Neural cell (in vitro differentiated cells): Measurements from ENCODE around the gene EPS8. TPM values are rescaled to one million over a fixed set of nuclear protein-coding genes. Genes with fewer than 3 reads are reported as not detected.

Experiments used
- H2AFZ ChIP-seq: fragments of 200-600, 300-800 bp; sonication (generic), shearing (Covaris generic); 2 replicates; pipeline ENCODE4 v1.6.0; 2014; ENCODE audit warnings: low read depth, mild to moderate bottlenecking, antibody characterized with exemption, low read length, moderate library complexity
- H3F3A ChIP-seq: fragments of 200-600 bp; shearing (Covaris generic); 2 replicates; pipeline ENCODE4 v1.6.1; 2016; ENCODE audit warnings: mild to moderate bottlenecking, moderate library complexity, mixed read lengths, antibody characterized with exemption, low read length; ENCODE audit not compliant: insufficient read depth, poor library complexity, severe bottlenecking
- H3K27ac ChIP-seq: fragments of 200-600, 300-800 bp; sonication (generic), shearing (Covaris generic); 2 replicates; pipeline ENCODE4 v1.5.1; 2014; ENCODE audit warnings: mild to moderate bottlenecking, low read length, moderate library complexity
- H3K27me3 ChIP-seq: fragments of 300-800, 200-600 bp; sonication (generic), shearing (Covaris generic); 2 replicates; pipeline ENCODE4 v1.6.0; 2014; ENCODE audit warnings: mild to moderate bottlenecking, low read depth, low read length, moderate library complexity; ENCODE audit not compliant: insufficient read depth
- H3K36me3 ChIP-seq: fragments of 300-800, 200-600 bp; sonication (generic), shearing (Covaris generic); 2 replicates; pipeline ENCODE4 v1.5.1; 2014; ENCODE audit warnings: mild to moderate bottlenecking, antibody characterized with exemption, low read length, moderate library complexity; ENCODE audit not compliant: insufficient read depth
- H3K4me2 ChIP-seq: fragments of 300-800, 200-600 bp; sonication (generic), shearing (Covaris generic); 2 replicates; pipeline ENCODE4 v1.6.0; 2014; ENCODE audit warnings: mild to moderate bottlenecking, low read length
- H3K4me3 ChIP-seq: fragments of 300-800, 200-600 bp; sonication (generic), shearing (Covaris generic); 2 replicates; pipeline ENCODE4 v1.5.1; 2014; ENCODE audit warnings: mild to moderate bottlenecking, low read length, moderate library complexity
- H3K79me2 ChIP-seq: fragments of 200-600 bp; shearing (Covaris generic); replicated peaks from 2 replicates; pipeline ENCODE4 v1.6.0; 2014; ENCODE audit warnings: mild to moderate bottlenecking, low read length, moderate library complexity; ENCODE audit not compliant: insufficient read depth
- H3K9ac ChIP-seq: fragments of 300-800, 200-600 bp; sonication (generic), shearing (Covaris generic); 2 replicates; pipeline ENCODE4 v1.6.1; 2016; ENCODE audit warnings: mild to moderate bottlenecking, low read length, mixed read lengths
- H3K9me2 ChIP-seq: fragments of 200-600 bp; shearing (Covaris generic); 2 replicates; pipeline ENCODE4 v1.6.1; 2016; ENCODE audit warnings: mild to moderate bottlenecking, low read length, mixed read lengths; ENCODE audit not compliant: insufficient read depth
- H3K9me3 ChIP-seq: fragments of 200-600, 300-800 bp; sonication (generic), shearing (Covaris generic); 2 replicates; pipeline ENCODE4 v1.6.1; 2016; ENCODE audit warnings: mild to moderate bottlenecking, mixed run types, low read length, moderate library complexity, mixed read lengths
- H4K20me1 ChIP-seq: fragments of 200-600 bp; shearing (Covaris generic); 2 replicates; pipeline ENCODE4 v1.6.1; 2016; ENCODE audit warnings: mild to moderate bottlenecking, mixed run types; ENCODE audit not compliant: insufficient read depth
- EP300 ChIP-seq: fragments of 450-650 bp; conservative IDR thresholded peaks from 2 replicates; pipeline ENCODE4 v1.6.1; 2014; ENCODE audit warnings: antibody characterized with exemption, mild to moderate bottlenecking, moderate library complexity; ENCODE audit not compliant: poor library complexity, severe bottlenecking
- EZH2 ChIP-seq: fragments of 200-600, 300-800 bp; shearing (Covaris generic), sonication (generic); IDR thresholded peaks from 2 replicates; pipeline ENCODE4 v1.6.1; 2014; ENCODE audit warnings: antibody characterized with exemption, low read length, borderline replicate concordance, mild to moderate bottlenecking; ENCODE audit not compliant: insufficient read depth, poor library complexity, severe bottlenecking
- MXI1 ChIP-seq: fragments of 450-650 bp; conservative IDR thresholded peaks from 2 replicates; pipeline ENCODE4 v1.6.1; 2014; ENCODE audit warnings: antibody characterized with exemption, mild to moderate bottlenecking; ENCODE audit not compliant: poor library complexity, severe bottlenecking
- POLR2AphosphoS5 ChIP-seq: IDR thresholded peaks from 2 replicates; pipeline ENCODE4 v1.6.1; 2012
- RAD21 ChIP-seq: fragments of 450-650 bp; conservative IDR thresholded peaks from 2 replicates; pipeline ENCODE4 v1.6.1; 2014; ENCODE audit warnings: antibody characterized with exemption, mild to moderate bottlenecking, moderate library complexity
- SMC3 ChIP-seq: fragments of 450-650 bp; conservative IDR thresholded peaks from 2 replicates; pipeline ENCODE4 v1.6.1; 2014; ENCODE audit warnings: antibody characterized with exemption, mild to moderate bottlenecking, moderate library complexity; ENCODE audit not compliant: poor library complexity
- TAF1 ChIP-seq: IDR thresholded peaks from 2 replicates; pipeline ENCODE4 v1.6.1; 2012; ENCODE audit warnings: low read depth
- polyA plus RNA-seq: library from polyadenylated mRNA; depleted of rRNA; stranded (reverse); fragments of >200 nt; gene quantifications from 2 replicates; pipeline ENCODE4 v1.2.3, GENCODE V29; 2014
- TF ChIP-seq, protein P1 (sequence below): IDR thresholded peaks from 2 replicates; pipeline ENCODE4 v1.6.1; 2012; ENCODE audit warnings: borderline replicate concordance
- TF ChIP-seq, protein P2 (sequence below): fragments of 450-650 bp; IDR thresholded peaks from 2 replicates; pipeline ENCODE4 v1.5.1; 2014; ENCODE audit warnings: antibody characterized with exemption, mild to moderate bottlenecking, moderate library complexity; ENCODE audit not compliant: poor library complexity, severe bottlenecking

EPS8 gene
- polyA plus RNA-seq, 1 donor from 2014 or later: 12.2 TPM

GRCh38 chr12:15794836-15795235, 5.6 kb upstream of the EPS8 start:
- Histone ChIP-seq H3F3A (no peaks in the 10 kb centered on the region), H3K9ac (no peak overlapping the region), H4K20me1 (no peaks in the 10 kb centered on the region), H3K79me2 (no peaks in the 10 kb centered on the region), H3K9me3 (no peaks in the 10 kb centered on the region), H3K36me3 (no peaks in the 10 kb centered on the region), H3K4me2 (no peak overlapping the region), H3K27ac (no peak overlapping the region), H3K4me3 (no peak overlapping the region), H3K27me3 (peaks cover 4% of the 10 kb centered on the region), H3K9me2 (no peaks in the 10 kb centered on the region), H2AFZ (no peak overlapping the region)
- no peak for TF ChIP-seq RAD21
- no peak for TF ChIP-seq SMC3
- TF ChIP-seq, protein P1, sequence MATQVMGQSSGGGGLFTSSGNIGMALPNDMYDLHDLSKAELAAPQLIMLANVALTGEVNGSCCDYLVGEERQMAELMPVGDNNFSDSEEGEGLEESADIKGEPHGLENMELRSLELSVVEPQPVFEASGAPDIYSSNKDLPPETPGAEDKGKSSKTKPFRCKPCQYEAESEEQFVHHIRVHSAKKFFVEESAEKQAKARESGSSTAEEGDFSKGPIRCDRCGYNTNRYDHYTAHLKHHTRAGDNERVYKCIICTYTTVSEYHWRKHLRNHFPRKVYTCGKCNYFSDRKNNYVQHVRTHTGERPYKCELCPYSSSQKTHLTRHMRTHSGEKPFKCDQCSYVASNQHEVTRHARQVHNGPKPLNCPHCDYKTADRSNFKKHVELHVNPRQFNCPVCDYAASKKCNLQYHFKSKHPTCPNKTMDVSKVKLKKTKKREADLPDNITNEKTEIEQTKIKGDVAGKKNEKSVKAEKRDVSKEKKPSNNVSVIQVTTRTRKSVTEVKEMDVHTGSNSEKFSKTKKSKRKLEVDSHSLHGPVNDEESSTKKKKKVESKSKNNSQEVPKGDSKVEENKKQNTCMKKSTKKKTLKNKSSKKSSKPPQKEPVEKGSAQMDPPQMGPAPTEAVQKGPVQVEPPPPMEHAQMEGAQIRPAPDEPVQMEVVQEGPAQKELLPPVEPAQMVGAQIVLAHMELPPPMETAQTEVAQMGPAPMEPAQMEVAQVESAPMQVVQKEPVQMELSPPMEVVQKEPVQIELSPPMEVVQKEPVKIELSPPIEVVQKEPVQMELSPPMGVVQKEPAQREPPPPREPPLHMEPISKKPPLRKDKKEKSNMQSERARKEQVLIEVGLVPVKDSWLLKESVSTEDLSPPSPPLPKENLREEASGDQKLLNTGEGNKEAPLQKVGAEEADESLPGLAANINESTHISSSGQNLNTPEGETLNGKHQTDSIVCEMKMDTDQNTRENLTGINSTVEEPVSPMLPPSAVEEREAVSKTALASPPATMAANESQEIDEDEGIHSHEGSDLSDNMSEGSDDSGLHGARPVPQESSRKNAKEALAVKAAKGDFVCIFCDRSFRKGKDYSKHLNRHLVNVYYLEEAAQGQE: no peak
- TF ChIP-seq, protein P2, sequence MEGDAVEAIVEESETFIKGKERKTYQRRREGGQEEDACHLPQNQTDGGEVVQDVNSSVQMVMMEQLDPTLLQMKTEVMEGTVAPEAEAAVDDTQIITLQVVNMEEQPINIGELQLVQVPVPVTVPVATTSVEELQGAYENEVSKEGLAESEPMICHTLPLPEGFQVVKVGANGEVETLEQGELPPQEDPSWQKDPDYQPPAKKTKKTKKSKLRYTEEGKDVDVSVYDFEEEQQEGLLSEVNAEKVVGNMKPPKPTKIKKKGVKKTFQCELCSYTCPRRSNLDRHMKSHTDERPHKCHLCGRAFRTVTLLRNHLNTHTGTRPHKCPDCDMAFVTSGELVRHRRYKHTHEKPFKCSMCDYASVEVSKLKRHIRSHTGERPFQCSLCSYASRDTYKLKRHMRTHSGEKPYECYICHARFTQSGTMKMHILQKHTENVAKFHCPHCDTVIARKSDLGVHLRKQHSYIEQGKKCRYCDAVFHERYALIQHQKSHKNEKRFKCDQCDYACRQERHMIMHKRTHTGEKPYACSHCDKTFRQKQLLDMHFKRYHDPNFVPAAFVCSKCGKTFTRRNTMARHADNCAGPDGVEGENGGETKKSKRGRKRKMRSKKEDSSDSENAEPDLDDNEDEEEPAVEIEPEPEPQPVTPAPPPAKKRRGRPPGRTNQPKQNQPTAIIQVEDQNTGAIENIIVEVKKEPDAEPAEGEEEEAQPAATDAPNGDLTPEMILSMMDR: no peak
- no peak for TF ChIP-seq TAF1
- TF ChIP-seq POLR2AphosphoS5: no peak
- no peak for TF ChIP-seq MXI1
- TF ChIP-seq EP300: no peak
- no peak for TF ChIP-seq EZH2

- Histone ChIP-seq H4K20me1 (no peaks in the 10 kb centered on the region), H3K9me3 (no peaks in the 10 kb centered on the region), H3K9me2 (no peaks in the 10 kb centered on the region), H3K4me3 (no peak overlapping the region), H3K27ac (no peak overlapping the region), H2AFZ (no peak overlapping the region), H3F3A (no peaks in the 10 kb centered on the region), H3K9ac (no peak overlapping the region), H3K79me2 (no peaks in the 10 kb centered on the region), H3K36me3 (no peaks in the 10 kb centered on the region), H3K4me2 (no peak overlapping the region), H3K27me3 (peaks cover 6% of the 10 kb centered on the region)
- TF ChIP-seq, protein P1: no peak
- TF ChIP-seq EZH2: no peak
- TF ChIP-seq, protein P2: no peak
- TF ChIP-seq MXI1: no peak
- TF ChIP-seq RAD21: no peak
- no peak for TF ChIP-seq POLR2AphosphoS5
- no peak for TF ChIP-seq EP300
- TF ChIP-seq TAF1: no peak
- TF ChIP-seq SMC3: no peak
Observed at GRCh38 chr12:15794196-15794595, 5.0 kb upstream of the EPS8 start.
